ENCODE data around the gene CD3G.

GRCh38 chr11:118340449-118340848, 3.7 kb upstream of the CD3G start:
- TF ChIP-seq, protein P1, sequence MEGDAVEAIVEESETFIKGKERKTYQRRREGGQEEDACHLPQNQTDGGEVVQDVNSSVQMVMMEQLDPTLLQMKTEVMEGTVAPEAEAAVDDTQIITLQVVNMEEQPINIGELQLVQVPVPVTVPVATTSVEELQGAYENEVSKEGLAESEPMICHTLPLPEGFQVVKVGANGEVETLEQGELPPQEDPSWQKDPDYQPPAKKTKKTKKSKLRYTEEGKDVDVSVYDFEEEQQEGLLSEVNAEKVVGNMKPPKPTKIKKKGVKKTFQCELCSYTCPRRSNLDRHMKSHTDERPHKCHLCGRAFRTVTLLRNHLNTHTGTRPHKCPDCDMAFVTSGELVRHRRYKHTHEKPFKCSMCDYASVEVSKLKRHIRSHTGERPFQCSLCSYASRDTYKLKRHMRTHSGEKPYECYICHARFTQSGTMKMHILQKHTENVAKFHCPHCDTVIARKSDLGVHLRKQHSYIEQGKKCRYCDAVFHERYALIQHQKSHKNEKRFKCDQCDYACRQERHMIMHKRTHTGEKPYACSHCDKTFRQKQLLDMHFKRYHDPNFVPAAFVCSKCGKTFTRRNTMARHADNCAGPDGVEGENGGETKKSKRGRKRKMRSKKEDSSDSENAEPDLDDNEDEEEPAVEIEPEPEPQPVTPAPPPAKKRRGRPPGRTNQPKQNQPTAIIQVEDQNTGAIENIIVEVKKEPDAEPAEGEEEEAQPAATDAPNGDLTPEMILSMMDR (conservative IDR thresholded peaks at IDR 0.05; ENCODE audit: low read depth, low read length): no peak
- no peak for TF ChIP-seq POLR2A (IDR thresholded peaks at IDR 0.05; ENCODE audit: low read depth, low read length)

Measured in IMR-90 (cell line).